Measurements from ENCODE around the gene GMIP. TPM values are rescaled to one million over a fixed set of nuclear protein-coding genes. Genes with fewer than 3 reads are reported as not detected.

GMIP gene
- total RNA-seq, 1 experiment from 2014 or later, result 12.7 TPM

DNA sequence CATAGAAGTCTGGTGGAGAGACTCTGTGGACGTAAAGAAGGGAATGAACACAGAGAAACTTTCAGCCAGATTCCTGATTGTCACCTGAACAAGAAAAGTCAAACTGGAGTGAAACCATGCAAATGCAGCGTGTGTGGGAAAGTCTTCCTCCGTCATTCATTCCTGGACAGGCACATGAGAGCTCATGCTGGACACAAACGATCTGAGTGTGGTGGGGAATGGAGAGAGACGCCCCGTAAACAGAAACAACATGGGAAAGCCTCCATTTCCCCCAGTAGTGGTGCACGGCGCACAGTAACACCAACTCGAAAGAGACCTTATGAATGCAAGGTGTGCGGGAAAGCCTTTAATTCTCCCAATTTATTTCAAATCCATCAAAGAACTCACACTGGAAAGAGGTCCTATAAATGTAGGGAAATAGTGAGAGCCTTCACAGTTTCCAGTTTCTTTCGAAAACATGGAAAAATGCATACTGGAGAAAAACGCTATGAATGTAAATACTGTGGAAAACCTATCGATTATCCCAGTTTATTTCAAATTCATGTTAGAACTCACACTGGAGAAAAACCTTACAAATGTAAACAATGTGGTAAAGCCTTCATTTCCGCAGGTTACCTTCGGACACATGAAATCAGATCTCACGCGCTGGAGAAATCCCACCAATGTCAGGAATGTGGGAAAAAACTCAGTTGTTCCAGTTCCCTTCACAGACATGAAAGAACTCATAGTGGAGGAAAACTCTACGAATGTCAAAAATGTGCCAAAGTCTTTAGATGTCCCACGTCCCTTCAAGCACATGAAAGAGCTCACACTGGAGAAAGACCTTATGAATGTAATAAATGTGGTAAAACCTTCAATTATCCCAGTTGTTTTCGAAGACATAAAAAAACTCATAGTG is 36.0 kb upstream of the GMIP start:
- Mint-ChIP-seq H3K4me1 (peaks cover 3% of the 10 kb centered on the region in 2 experiments; a peak in 2 of 4 replicates), H3K27me3 (ENCODE audit: low read depth) (no peaks in the 10 kb centered on the region), H3K36me3 (ENCODE audit: insufficient read depth in 1 of 3, low read depth in 3 of 3) (peaks cover 83 to 84% (median 83%) of the 10 kb centered on the region in 3 experiments), H3K4me3 (no peak overlapping the region), H3K27ac (no peak overlapping the region), H3K9me3 (peaks cover 6 to 44% of the 10 kb centered on the region in 2 experiments; a peak in 3 of 5 replicates)
- TF ChIP-seq, protein P1, sequence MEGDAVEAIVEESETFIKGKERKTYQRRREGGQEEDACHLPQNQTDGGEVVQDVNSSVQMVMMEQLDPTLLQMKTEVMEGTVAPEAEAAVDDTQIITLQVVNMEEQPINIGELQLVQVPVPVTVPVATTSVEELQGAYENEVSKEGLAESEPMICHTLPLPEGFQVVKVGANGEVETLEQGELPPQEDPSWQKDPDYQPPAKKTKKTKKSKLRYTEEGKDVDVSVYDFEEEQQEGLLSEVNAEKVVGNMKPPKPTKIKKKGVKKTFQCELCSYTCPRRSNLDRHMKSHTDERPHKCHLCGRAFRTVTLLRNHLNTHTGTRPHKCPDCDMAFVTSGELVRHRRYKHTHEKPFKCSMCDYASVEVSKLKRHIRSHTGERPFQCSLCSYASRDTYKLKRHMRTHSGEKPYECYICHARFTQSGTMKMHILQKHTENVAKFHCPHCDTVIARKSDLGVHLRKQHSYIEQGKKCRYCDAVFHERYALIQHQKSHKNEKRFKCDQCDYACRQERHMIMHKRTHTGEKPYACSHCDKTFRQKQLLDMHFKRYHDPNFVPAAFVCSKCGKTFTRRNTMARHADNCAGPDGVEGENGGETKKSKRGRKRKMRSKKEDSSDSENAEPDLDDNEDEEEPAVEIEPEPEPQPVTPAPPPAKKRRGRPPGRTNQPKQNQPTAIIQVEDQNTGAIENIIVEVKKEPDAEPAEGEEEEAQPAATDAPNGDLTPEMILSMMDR (conservative IDR thresholded peaks at IDR 0.05), result no peak
- Histone ChIP-seq H3K56ac (ENCODE audit: insufficient read length, low read depth, low read length) (no peak overlapping the region), H2AFZ (ENCODE audit: low read length) (no peak overlapping the region), H3K4ac (ENCODE audit: low read depth, low read length) (no peak overlapping the region), H3K4me1 (ENCODE audit: insufficient read depth, low read length) (no peaks in the 10 kb centered on the region), H3K23ac (ENCODE audit: insufficient read length, low read depth, low read length) (no peak overlapping the region), H3K18ac (ENCODE audit: insufficient read length, low read depth, low read length) (no peak overlapping the region), H4K5ac (ENCODE audit: insufficient read length, low read depth, low read length) (no peak overlapping the region), H4K8ac (replicated peaks; ENCODE audit: insufficient read length, low read depth, low read length) (no peak overlapping the region), H2BK12ac (ENCODE audit: insufficient read length, low read depth, low read length) (no peak overlapping the region), H3K23me2 (ENCODE audit: insufficient read length, low read depth, low read length, poor library complexity, severe bottlenecking) (no peaks in the 10 kb centered on the region), H2AK5ac (ENCODE audit: insufficient read length, low read length) (no peak overlapping the region), H2BK120ac (ENCODE audit: low read depth, low read length, poor library complexity, severe bottlenecking) (no peak overlapping the region), H3K79me1 (ENCODE audit: insufficient read depth, low read depth, low read length, poor library complexity, severe bottlenecking) (peaks cover 9% of the 10 kb centered on the region), H3K9ac (ENCODE audit: extremely low read depth, insufficient read length, low read length) (no peak overlapping the region), H3K27ac (ENCODE audit: insufficient read length, low read depth, low read length) (no peak overlapping the region), H3K79me2 (ENCODE audit: insufficient read depth, low read length) (0 out of 2 replicates have a peak, but pooled peaks cover 2% of the 10 kb centered on the region), H2BK15ac (ENCODE audit: low read depth, low read length) (no peak overlapping the region), H4K20me1 (ENCODE audit: control insufficient read depth, insufficient read depth, insufficient read length) (no peaks in the 10 kb centered on the region), H3K14ac (ENCODE audit: insufficient read depth, low read length) (no peak overlapping the region), H2BK5ac (ENCODE audit: insufficient read length, low read length) (no peak overlapping the region), H3K27me3 (ENCODE audit: insufficient read depth, low read length) (no peaks in the 10 kb centered on the region), H3K4me2 (ENCODE audit: insufficient read depth, insufficient read length, low read length) (no peak overlapping the region), H4K91ac (ENCODE audit: insufficient read length, low read depth, low read length) (no peak overlapping the region), H2BK20ac (ENCODE audit: low read depth, low read length, poor library complexity, severe bottlenecking) (no peak overlapping the region), H3K9me3 (ENCODE audit: control insufficient read depth, low read depth, low read length) (no peaks in the 10 kb centered on the region), H3T11ph (ENCODE audit: low read length) (no peak overlapping the region)
- no CpG with 5 or more reads among the region's 20 CpGs for WGBS (ENCODE audit: extremely low coverage, insufficient read length, low lambda C conversion rate)
- DNase-seq, result no peak

Measured in H9 (cell line).